CD4-positive, alpha-beta T cell treated with Interleukin-4 for 4 hours (primary cell): ENCODE data around the gene KANSL1.

Experiments
- DNase-seq: peaks from one replicate; pipeline ENCODE4 v3.0.0-alpha.2; 2020

Gene KANSL1

DNA sequence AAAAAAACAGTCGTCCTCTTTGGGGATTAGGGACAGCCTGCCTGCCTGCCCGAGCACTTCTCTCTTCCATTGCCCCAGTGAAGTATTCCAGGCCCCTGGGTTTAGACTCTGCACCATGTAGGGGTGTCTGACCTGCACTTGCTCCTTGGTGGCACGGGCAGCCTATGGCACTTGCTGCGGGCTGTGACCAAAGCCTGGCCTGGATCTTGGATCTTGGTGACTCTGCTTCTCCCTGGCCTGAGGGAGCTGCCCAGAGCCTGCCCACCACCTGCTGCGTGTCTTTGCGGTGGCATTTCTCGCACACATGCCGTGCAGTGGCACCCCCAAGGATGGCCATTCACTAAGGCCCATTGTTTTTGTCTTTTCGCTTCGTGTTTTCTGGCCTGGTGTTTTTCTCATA is 200.3 kb downstream of the KANSL1 start:
- DNase-seq = no peak

- no peak for DNase-seq
These were observed 201.1 kb downstream of the KANSL1 start for GRCh38 chr17:45992175-45992574.

DNA sequence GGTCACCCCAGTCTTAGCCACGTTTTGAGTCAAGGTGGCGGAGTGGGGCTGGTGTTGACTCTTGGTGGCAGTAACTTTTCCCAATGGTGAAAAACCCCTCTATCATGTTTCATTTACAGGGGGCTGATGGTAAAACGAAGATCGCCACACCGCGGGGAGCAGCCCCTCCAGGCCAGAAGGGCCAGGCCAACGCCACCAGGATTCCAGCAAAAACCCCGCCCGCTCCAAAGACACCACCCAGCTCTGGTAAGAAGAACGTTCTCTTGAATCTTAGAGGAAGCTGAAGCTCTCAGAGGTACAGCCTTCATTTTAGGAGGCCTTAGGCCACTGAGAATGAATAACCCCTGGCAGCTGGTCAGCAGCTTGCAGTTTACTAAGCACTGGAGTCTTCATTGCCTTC is 201.9 kb downstream of the KANSL1 start:
- DNase-seq = no peak

- no peak for DNase-seq
These were observed 202.3 kb downstream of the KANSL1 start for GRCh38 chr17:45990886-45991285.

GRCh38 chr17:45989759-45990158 is 203.5 kb downstream of the KANSL1 start:
- DNase-seq = no peak

GRCh38 chr17:45987706-45988105 is 205.5 kb downstream of the KANSL1 start:
- no peak for DNase-seq

- no peak for DNase-seq
These were observed 207.2 kb downstream of the KANSL1 start for GRCh38 chr17:45986056-45986455.

DNA sequence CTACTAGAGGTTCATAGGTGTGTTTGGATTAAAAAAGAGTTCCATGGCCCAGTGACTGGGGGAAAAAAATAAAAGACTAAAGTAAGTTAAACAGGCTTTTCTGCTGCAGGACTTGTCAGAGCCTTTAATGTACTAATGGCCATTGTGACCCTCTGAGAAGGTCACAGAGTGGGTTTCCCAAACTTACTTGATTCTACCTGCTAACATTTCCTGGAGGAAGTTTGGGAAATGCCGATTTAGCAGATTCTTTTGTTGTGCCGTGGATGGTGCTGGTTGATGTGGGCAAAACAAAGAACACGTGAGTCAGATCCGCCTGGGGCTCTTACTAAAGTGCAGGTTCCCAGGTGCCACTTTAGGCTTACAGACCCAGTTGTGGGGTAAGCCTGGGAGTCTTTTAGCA is 207.8 kb downstream of the KANSL1 start:
- no peak for DNase-seq

- DNase-seq = no peak
These were observed 208.9 kb downstream of the KANSL1 start for GRCh38 chr17:45984368-45984767.

DNA sequence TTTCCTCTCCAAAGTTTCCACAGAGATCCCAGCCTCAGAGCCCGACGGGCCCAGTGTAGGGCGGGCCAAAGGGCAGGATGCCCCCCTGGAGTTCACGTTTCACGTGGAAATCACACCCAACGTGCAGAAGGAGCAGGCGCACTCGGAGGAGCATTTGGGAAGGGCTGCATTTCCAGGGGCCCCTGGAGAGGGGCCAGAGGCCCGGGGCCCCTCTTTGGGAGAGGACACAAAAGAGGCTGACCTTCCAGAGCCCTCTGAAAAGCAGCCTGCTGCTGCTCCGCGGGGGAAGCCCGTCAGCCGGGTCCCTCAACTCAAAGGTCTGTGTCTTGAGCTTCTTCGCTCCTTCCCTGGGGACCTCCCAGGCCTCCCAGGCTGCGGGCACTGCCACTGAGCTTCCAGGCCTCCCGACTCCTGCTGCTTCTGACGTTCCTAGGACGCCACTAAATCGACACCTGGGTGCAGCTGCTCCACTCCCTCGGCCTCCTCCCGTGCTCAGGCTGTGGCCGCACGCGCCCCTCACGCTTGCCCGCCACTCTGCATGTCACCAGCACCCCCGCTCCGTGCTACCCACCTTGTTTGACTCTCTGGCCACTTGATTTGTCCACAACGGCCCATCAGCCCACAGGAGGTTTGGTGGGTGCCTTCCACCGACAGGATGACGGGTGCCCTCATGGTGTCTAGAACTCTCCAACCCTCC is 209.5 kb downstream of the KANSL1 start:
- no peak for DNase-seq

DNA sequence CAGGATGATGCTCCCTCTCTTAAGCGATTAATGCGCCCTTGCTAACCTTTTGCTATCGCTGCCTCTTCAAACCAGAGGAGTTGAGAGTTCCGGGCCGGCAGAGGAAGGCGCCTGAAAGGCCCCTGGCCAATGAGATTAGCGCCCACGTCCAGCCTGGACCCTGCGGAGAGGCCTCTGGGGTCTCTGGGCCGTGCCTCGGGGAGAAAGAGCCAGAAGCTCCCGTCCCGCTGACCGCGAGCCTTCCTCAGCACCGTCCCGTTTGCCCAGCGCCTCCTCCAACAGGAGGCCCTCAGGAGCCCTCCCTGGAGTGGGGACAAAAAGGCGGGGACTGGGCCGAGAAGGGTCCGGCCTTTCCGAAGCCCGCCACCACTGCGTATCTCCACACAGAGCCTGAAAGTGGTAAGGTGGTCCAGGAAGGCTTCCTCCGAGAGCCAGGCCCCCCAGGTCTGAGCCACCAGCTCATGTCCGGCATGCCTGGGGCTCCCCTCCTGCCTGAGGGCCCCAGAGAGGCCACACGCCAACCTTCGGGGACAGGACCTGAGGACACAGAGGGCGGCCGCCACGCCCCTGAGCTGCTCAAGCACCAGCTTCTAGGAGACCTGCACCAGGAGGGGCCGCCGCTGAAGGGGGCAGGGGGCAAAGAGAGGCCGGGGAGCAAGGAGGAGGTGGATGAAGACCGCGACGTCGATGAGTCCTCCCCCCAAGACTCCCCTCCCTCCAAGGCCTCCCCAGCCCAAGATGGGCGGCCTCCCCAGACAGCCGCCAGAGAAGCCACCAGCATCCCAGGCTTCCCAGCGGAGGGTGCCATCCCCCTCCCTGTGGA is 210.2 kb downstream of the KANSL1 start:
- DNase-seq = no peak

- DNase-seq = no peak
These were observed 211.9 kb downstream of the KANSL1 start for GRCh38 chr17:45981306-45981705.

GRCh38 chr17:45980855-45981254 is 212.4 kb downstream of the KANSL1 start:
- DNase-seq = no peak
